Measurements from ENCODE around the gene TEKT5. TPM values are rescaled to one million over a fixed set of nuclear protein-coding genes. Genes with fewer than 3 reads are reported as not detected.

Gene TEKT5
- total RNA-seq, 2 donors from 2014 or later: 0.31 TPM; not detected in 1

DNA sequence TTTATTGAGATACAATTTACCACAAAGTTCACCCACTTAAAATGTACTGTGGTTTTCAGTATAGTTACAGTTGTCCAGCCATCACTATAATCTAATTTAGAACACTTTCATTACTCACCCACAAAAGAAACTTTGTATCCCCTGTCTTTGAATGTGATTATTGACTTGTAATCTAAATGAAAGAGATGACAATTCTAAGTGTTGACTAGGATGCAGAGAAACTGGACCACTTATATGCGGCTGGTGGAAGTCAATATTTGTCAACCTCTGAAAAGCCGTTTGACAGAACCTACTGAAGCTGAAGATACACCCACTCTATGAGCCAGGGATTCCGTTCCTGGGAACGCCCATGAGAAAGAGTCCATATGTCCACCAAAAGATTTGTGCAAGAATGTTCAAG is 36.8 kb downstream of the TEKT5 start:
- no peak overlapping the region for H3K27ac Mint-ChIP-seq
- no peaks in the 10 kb centered on the region for H3K36me3 ChIP-seq (ENCODE audit: control insufficient read depth, insufficient read depth, low read length)
- H3K4me3 ChIP-seq (ENCODE audit: low read length): no peak overlapping the region
- no peak for DNase-seq
- no peaks in the 10 kb centered on the region for H3K9me3 ChIP-seq (ENCODE audit: control insufficient read depth, low read length)
- TF ChIP-seq, protein P1, sequence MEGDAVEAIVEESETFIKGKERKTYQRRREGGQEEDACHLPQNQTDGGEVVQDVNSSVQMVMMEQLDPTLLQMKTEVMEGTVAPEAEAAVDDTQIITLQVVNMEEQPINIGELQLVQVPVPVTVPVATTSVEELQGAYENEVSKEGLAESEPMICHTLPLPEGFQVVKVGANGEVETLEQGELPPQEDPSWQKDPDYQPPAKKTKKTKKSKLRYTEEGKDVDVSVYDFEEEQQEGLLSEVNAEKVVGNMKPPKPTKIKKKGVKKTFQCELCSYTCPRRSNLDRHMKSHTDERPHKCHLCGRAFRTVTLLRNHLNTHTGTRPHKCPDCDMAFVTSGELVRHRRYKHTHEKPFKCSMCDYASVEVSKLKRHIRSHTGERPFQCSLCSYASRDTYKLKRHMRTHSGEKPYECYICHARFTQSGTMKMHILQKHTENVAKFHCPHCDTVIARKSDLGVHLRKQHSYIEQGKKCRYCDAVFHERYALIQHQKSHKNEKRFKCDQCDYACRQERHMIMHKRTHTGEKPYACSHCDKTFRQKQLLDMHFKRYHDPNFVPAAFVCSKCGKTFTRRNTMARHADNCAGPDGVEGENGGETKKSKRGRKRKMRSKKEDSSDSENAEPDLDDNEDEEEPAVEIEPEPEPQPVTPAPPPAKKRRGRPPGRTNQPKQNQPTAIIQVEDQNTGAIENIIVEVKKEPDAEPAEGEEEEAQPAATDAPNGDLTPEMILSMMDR (conservative IDR thresholded peaks at IDR 0.05): no peak
- no peak overlapping the region for H3K27ac ChIP-seq (ENCODE audit: low read depth, low read length)
- no peaks in the 10 kb centered on the region for H3K4me1 Mint-ChIP-seq
- peaks cover 12% of the 10 kb centered on the region for H3K9me3 Mint-ChIP-seq
- no peaks in the 10 kb centered on the region for H3K36me3 Mint-ChIP-seq (ENCODE audit: low read depth)
- H3K4me1 ChIP-seq (ENCODE audit: control insufficient read depth, insufficient read depth, low read length): no peaks in the 10 kb centered on the region
- 95 to 100% methylated on average over 2 to 4 of the region's 4 CpGs for WGBS, 2 experiments (ENCODE audit: insufficient coverage in 1 of 2, insufficient read length in 1 of 2)
- peaks cover 2% of the 10 kb centered on the region for H3K27me3 Mint-ChIP-seq (ENCODE audit: insufficient read depth)
- no peaks in the 10 kb centered on the region for H3K27me3 ChIP-seq (ENCODE audit: control insufficient read depth, insufficient read depth, low read length, poor library complexity, severe bottlenecking)
- H3K9ac ChIP-seq (ENCODE audit: extremely low read depth, low read length, poor library complexity, severe bottlenecking): no peak overlapping the region
- H3K4me3 Mint-ChIP-seq: no peak overlapping the region

DNA sequence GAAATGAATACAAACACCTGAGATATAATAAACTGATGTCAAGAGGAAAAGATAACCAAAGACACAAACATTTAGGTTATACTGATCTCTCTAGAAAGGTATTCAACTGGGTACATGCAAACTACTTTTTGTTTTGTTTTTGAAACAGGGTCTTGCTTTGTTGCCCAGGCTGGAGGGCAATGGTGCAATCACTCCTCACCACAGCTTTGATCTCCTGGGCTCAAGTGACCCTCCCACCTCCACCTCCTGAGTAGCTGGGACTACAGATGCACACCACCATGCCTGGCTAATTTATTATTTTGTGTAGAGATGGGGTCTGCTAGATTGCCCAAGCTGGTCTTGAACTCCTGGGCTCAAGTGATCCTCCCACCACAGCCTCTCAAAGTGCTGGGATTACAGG is 38.1 kb downstream of the TEKT5 start:
- H3K27me3 ChIP-seq (ENCODE audit: control insufficient read depth, insufficient read depth, low read length, poor library complexity, severe bottlenecking): no peaks in the 10 kb centered on the region
- no peak overlapping the region for H3K4me3 Mint-ChIP-seq
- DNase-seq: no peak

DNA sequence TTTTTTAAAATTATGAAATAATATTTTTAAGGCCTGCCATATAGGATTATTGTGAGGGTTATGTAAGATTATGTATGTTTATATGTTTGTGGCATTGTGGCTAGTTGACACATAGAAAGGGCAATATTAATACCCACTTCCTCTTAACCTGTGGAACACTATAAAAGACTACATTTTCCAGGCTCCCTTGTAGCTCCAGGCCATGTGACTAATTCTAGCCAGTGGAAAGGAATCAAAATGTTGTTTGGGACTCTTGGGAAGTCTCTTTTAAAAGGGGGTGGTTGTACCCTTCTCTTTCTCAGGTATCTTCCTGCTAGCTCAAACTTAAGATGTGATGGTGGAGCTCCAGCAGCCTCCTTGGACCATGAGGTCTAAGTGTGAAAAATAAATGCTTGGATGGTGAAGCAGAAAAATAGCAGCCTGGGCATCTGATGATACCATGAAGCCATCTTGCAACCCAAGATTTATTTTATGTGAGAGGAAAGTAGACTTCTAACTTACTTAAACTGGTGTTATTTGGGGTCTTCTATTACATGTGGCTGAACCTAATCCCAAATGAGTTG is 39.2 kb downstream of the TEKT5 start:
- H3K36me3 Mint-ChIP-seq (ENCODE audit: low read depth): no peaks in the 10 kb centered on the region
- H3K4me1 ChIP-seq (ENCODE audit: control insufficient read depth, insufficient read depth, low read length): no peaks in the 10 kb centered on the region

More for the DNA sequence above, 38.1 kb downstream of the TEKT5 start:
- no peak overlapping the region for H3K27ac ChIP-seq (ENCODE audit: low read depth, low read length)
- H3K27me3 Mint-ChIP-seq (ENCODE audit: insufficient read depth): no peaks in the 10 kb centered on the region
- no peak overlapping the region for H3K4me3 ChIP-seq (ENCODE audit: low read length)
- H3K36me3 ChIP-seq (ENCODE audit: control insufficient read depth, insufficient read depth, low read length): no peaks in the 10 kb centered on the region
- TF ChIP-seq, protein P1 (conservative IDR thresholded peaks at IDR 0.05): no peak
- H3K9me3 ChIP-seq (ENCODE audit: control insufficient read depth, low read length): no peaks in the 10 kb centered on the region
- H3K36me3 Mint-ChIP-seq (ENCODE audit: low read depth): no peaks in the 10 kb centered on the region
- H3K27ac Mint-ChIP-seq: no peak overlapping the region
- no peaks in the 10 kb centered on the region for H3K9me3 Mint-ChIP-seq
- H3K4me1 ChIP-seq (ENCODE audit: control insufficient read depth, insufficient read depth, low read length): no peaks in the 10 kb centered on the region
- H3K9ac ChIP-seq (ENCODE audit: extremely low read depth, low read length, poor library complexity, severe bottlenecking): no peak overlapping the region
- no peaks in the 10 kb centered on the region for H3K4me1 Mint-ChIP-seq

More for the DNA sequence above, 39.2 kb downstream of the TEKT5 start:
- Histone ChIP-seq H3K9ac (ENCODE audit: extremely low read depth, low read length, poor library complexity, severe bottlenecking) (no peak overlapping the region), H3K4me3 (ENCODE audit: low read length) (no peak overlapping the region), H3K27me3 (ENCODE audit: control insufficient read depth, insufficient read depth, low read length, poor library complexity, severe bottlenecking) (no peaks in the 10 kb centered on the region), H3K9me3 (ENCODE audit: control insufficient read depth, low read length) (no peaks in the 10 kb centered on the region), H3K36me3 (ENCODE audit: control insufficient read depth, insufficient read depth, low read length) (no peaks in the 10 kb centered on the region), H3K27ac (ENCODE audit: low read depth, low read length) (no peak overlapping the region)
- Mint-ChIP-seq H3K4me3 (no peak overlapping the region), H3K9me3 (no peaks in the 10 kb centered on the region), H3K27ac (no peak overlapping the region), H3K27me3 (ENCODE audit: insufficient read depth) (no peaks in the 10 kb centered on the region), H3K4me1 (no peaks in the 10 kb centered on the region)
- DNase-seq: no peak
- TF ChIP-seq, protein P1 (conservative IDR thresholded peaks at IDR 0.05): no peak

Measured in endodermal cell (in vitro differentiated cells).